Erythroblast (primary cell): Measurements from ENCODE around the gene SFXN5.

Experiments
- DNase-seq, 2 experiments: peaks; one replicate each; lab custom pipeline; 2025; lab: John Stamatoyannopoulos, UW
- GATA1 ChIP-seq: IDR thresholded peaks from 2 replicates; pipeline ENCODE4 v1.6.1; 2011; ENCODE audit warnings: low read depth, mild to moderate bottlenecking, control low read depth, low read length, moderate library complexity
- POLR2A ChIP-seq: IDR thresholded peaks from 2 replicates; pipeline ENCODE4 v1.6.1; 2011; ENCODE audit warnings: mild to moderate bottlenecking, low read length

Gene SFXN5

GRCh38 chr2:72950558-72951255 is 120.8 kb downstream of the SFXN5 start:
- DNase-seq = no peak
- no peak for TF ChIP-seq GATA1
- no peak for TF ChIP-seq POLR2A

GRCh38 chr2:72949642-72950041 is 121.9 kb downstream of the SFXN5 start:
- DNase-seq = no peak
- TF ChIP-seq POLR2A (no peak), GATA1 (no peak)

- no peak for TF ChIP-seq POLR2A
- no peak for TF ChIP-seq GATA1
- DNase-seq = no peak
Measured at GRCh38 chr2:72949045-72949444, 122.5 kb downstream of the SFXN5 start.

- no peak for DNase-seq
Measured at GRCh38 chr2:72947952-72948830, 123.3 kb downstream of the SFXN5 start.

GRCh38 chr2:72946466-72946865 is 125.0 kb downstream of the SFXN5 start:
- TF ChIP-seq GATA1 (no peak), POLR2A (no peak)
- no peak for DNase-seq

More at GRCh38 chr2:72947952-72948830, 123.3 kb downstream of the SFXN5 start:
- no peak for TF ChIP-seq GATA1
- TF ChIP-seq POLR2A = no peak

GRCh38 chr2:72945450-72946019 is 126.0 kb downstream of the SFXN5 start:
- TF ChIP-seq GATA1 (no peak), POLR2A (no peak)

GRCh38 chr2:72944804-72945449 is 126.6 kb downstream of the SFXN5 start:
- TF ChIP-seq GATA1 (no peak), POLR2A (no peak)
- no peak for DNase-seq

More at GRCh38 chr2:72945450-72946019, 126.0 kb downstream of the SFXN5 start:
- no peak for DNase-seq

GRCh38 chr2:72943540-72944395 is 127.7 kb downstream of the SFXN5 start:
- TF ChIP-seq GATA1 (no peak), POLR2A (no peak)
- no peak for DNase-seq

GRCh38 chr2:72942881-72943418 is 128.6 kb downstream of the SFXN5 start:
- no peak for DNase-seq

GRCh38 chr2:72942293-72942692 is 129.2 kb downstream of the SFXN5 start:
- TF ChIP-seq POLR2A (no peak), GATA1 (no peak)
- no peak for DNase-seq

More at GRCh38 chr2:72942881-72943418, 128.6 kb downstream of the SFXN5 start:
- TF ChIP-seq GATA1 (no peak), POLR2A (no peak)

- no peak for DNase-seq
- TF ChIP-seq POLR2A (no peak), GATA1 (no peak)
Measured at GRCh38 chr2:72940786-72941185, 130.7 kb downstream of the SFXN5 start.

- TF ChIP-seq POLR2A (no peak), GATA1 (no peak)
- no peak for DNase-seq
Measured at GRCh38 chr2:72940361-72940760, 131.2 kb downstream of the SFXN5 start.
